B cell (primary cell): Measurements from ENCODE around the gene OLFML1.

Experiments
- EZH2 ChIP-seq: IDR thresholded peaks from 2 replicates; pipeline ENCODE4 v1.6.1; 2012; ENCODE audit warnings: borderline replicate concordance, low read depth, mild to moderate bottlenecking, moderate library complexity, low read length; ENCODE audit not compliant: insufficient read depth, poor library complexity, severe bottlenecking
- TF ChIP-seq, protein P1 (sequence below): fragments of 200-600 bp; IDR thresholded peaks from one replicate; pipeline ENCODE4 v1.8.0; 2022; ENCODE audit warnings: antibody characterized with exemption, mild to moderate bottlenecking

DNA sequence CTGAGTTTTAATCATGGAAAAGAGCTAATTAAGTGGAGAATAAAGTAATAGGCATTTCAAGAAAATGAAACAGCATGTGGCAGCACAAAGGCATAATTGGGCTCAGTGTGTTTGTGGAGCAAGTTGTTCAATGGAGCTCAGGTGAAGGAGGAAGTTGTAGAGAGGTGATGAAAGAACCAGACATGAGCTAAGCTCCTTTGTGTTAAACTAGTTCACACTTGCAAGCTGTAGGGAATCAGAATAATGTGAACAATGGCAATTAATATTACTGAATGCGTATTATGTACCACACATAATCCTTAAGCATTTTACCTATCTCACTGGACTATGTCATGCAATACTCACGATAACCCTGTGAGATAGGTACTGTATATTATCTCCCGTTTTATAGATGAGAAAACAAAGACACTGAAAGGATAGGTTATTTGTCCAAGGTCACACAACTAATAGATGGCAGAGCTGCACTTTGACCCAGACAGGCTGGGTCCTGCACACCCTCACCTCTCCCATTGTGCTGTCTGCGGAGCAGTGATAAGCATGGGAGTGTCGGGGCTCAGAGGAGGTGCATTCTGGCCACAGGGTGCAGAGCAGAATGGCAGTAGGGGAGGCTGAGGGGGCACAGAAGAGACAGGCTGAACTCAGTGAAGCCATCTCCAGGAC lies 8.9 kb downstream of the OLFML1 start:
- TF ChIP-seq, protein P1, sequence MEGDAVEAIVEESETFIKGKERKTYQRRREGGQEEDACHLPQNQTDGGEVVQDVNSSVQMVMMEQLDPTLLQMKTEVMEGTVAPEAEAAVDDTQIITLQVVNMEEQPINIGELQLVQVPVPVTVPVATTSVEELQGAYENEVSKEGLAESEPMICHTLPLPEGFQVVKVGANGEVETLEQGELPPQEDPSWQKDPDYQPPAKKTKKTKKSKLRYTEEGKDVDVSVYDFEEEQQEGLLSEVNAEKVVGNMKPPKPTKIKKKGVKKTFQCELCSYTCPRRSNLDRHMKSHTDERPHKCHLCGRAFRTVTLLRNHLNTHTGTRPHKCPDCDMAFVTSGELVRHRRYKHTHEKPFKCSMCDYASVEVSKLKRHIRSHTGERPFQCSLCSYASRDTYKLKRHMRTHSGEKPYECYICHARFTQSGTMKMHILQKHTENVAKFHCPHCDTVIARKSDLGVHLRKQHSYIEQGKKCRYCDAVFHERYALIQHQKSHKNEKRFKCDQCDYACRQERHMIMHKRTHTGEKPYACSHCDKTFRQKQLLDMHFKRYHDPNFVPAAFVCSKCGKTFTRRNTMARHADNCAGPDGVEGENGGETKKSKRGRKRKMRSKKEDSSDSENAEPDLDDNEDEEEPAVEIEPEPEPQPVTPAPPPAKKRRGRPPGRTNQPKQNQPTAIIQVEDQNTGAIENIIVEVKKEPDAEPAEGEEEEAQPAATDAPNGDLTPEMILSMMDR = no peak
- no peak for TF ChIP-seq EZH2
